Activated CD4-positive, alpha-beta T cell treated with anti-CD3 and anti-CD28 coated beads, Interleukin-2, amount 10 ng/mL, durations not matched to agents 24 days and 14 days (primary cell): ENCODE data around the gene ENO4. TPM values are rescaled to one million over a fixed set of nuclear protein-coding genes. Genes with fewer than 3 reads are reported as not detected.

ENCODE experiments used
- DNase-seq: peaks from one replicate; pipeline ENCODE4 v3.0.0; 2022
- H3K27ac Mint-ChIP-seq: one replicate; pipeline ENCODE4 v1.8.0; 2022; ENCODE audit warnings: mild to moderate bottlenecking, mixed read lengths
- H3K27me3 Mint-ChIP-seq: one replicate; pipeline ENCODE4 v1.8.0; 2022; ENCODE audit warnings: mixed read lengths
- H3K36me3 Mint-ChIP-seq: one replicate; pipeline ENCODE4 v1.8.0; 2022; ENCODE audit warnings: low read depth, mild to moderate bottlenecking, mixed read lengths
- H3K4me1 Mint-ChIP-seq: one replicate; pipeline ENCODE4 v1.8.0; 2021; ENCODE audit warnings: mixed read lengths
- H3K4me3 Mint-ChIP-seq: one replicate; pipeline ENCODE4 v1.8.0; 2022; ENCODE audit warnings: mild to moderate bottlenecking, moderate library complexity, mixed read lengths
- H3K9me3 Mint-ChIP-seq: one replicate; pipeline ENCODE4 v1.8.0; 2021; ENCODE audit warnings: mixed read lengths
- intact Hi-C: fragments of 100-400 bp; cut with micrococcal nuclease; formaldehyde crosslinking; loops from one replicate; pipeline ENCODE4 v1.15.1; 2023
- total RNA-seq: library from RNA; stranded (reverse); gene quantifications from 2 replicates; pipeline ENCODE4 v1.2.3, GENCODE V29; 2022

The ENO4 gene
- total RNA-seq, 1 donor from 2014 or later = not detected

DNA sequence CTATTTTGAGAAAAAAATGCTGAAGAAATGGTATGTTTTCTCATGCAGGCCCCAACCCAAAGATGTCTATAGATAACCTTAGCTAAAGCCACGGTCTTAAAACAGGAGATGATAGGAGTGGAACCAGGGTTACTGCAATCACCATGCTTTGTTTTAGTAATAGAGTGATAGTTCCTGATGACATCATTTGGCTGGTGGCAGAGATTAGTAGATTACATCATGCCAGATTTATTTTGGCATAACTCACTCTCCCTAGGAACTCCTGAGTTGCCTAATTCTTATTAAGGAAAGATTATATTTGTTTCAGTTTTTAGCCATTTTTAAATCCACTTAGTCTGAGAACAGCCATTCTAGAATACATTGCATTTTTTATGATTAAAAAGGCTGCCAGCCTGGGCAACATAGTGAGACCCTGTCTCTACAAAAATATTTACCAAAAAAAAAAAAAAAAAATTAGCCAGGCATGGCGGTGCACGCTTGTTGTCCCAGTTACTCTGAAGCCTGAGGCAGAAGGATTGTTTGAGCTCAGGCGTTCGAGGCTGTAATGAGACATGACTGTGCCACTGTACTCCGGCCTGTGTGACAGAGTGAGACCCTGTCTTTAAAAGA lies 17.8 kb downstream of the ENO4 start:
- Mint-ChIP-seq H3K4me1 (no peaks in the 10 kb centered on the region), H3K9me3 (no peaks in the 10 kb centered on the region), H3K27me3 (no peaks in the 10 kb centered on the region), H3K36me3 (no peaks in the 10 kb centered on the region), H3K27ac (no peak overlapping the region), H3K4me3 (no peak overlapping the region)
- no peak for DNase-seq
- intact Hi-C loops = no loop called here

DNA sequence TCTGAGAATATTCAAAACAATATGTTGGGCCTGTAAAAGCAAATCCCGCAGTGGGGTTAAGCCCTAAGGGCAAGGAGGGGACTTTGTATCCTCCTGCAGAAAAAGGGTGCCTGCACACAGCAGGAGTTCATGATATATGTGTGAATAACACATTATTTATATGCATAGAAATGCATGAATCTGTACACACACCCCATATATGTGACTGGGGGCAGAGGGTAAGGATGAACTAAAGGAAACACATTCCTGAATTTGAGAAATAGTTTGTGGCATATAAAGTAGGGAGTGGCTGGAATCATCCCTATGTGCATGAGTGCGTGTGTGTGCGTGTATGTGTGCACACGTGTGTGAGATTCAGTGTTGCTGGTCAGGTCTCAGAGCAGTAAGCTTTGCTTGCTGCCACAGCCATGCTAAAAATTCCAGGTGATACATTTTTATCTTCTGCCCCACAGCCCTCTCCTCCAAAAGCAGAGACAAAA lies 18.9 kb downstream of the ENO4 start:
- no peaks in the 10 kb centered on the region for H3K36me3 Mint-ChIP-seq
- intact Hi-C loops = no loop called here
- peaks cover 2% of the 10 kb centered on the region for H3K27me3 Mint-ChIP-seq
- no peak for DNase-seq
- no peak overlapping the region for H3K4me3 Mint-ChIP-seq
- no peaks in the 10 kb centered on the region for H3K4me1 Mint-ChIP-seq
- H3K9me3 Mint-ChIP-seq = no peaks in the 10 kb centered on the region
- H3K27ac Mint-ChIP-seq = no peak overlapping the region

DNA sequence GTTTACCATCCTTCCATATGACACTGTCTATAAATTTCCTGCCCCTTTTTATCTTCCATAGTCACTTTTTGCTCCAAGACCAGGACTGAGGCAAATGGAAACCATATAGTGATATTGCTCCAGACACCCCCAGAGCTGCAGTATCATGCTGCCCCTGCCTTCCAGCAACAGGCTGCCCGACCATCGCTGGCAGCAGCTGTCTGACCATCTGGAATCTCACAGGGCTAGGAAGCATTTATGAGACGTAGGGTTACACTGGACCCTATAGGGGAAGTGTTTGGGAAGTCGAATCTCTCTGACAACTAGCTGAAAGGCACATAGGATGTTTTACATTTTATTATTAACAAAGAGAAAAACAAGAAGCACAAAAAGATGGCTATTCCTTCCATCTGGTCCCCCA lies 19.4 kb downstream of the ENO4 start:
- no peaks in the 10 kb centered on the region for H3K4me1 Mint-ChIP-seq
- no peak overlapping the region for H3K4me3 Mint-ChIP-seq
- no peaks in the 10 kb centered on the region for H3K9me3 Mint-ChIP-seq
- intact Hi-C loops = no loop called here
- DNase-seq = no peak
- H3K27ac Mint-ChIP-seq = no peak overlapping the region
- no peaks in the 10 kb centered on the region for H3K36me3 Mint-ChIP-seq
- peaks cover 2% of the 10 kb centered on the region for H3K27me3 Mint-ChIP-seq

- intact Hi-C loops = no loop called here
- no peaks in the 10 kb centered on the region for H3K9me3 Mint-ChIP-seq
- H3K36me3 Mint-ChIP-seq = no peaks in the 10 kb centered on the region
- no peak for DNase-seq
- H3K4me1 Mint-ChIP-seq = no peaks in the 10 kb centered on the region
- H3K27me3 Mint-ChIP-seq = peaks cover 2% of the 10 kb centered on the region
- no peak overlapping the region for H3K27ac Mint-ChIP-seq
- H3K4me3 Mint-ChIP-seq = no peak overlapping the region
Observed at GRCh38 chr10:116870949-116871348, 21.6 kb downstream of the ENO4 start.

DNA sequence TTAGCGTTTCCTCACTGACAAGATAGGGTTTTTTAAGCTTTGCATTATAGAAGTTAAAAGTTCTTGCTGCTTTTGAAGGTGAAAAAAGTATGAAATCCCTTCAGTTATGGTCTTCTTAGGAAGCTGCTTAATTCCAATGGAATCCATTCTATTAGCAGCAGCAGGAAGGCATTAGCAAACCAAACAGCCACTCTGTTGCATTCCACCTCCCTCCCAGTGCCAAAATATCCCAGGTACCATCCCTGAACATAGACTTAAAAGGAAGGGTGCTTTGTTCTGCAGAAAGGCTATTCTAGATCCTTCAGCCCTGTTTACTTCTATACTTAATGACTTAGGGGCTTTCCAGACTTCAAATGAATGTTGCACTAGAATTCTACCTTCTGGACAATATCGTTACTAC lies 23.8 kb downstream of the ENO4 start:
- Mint-ChIP-seq H3K36me3 (no peaks in the 10 kb centered on the region), H3K27ac (no peak overlapping the region), H3K4me3 (no peak overlapping the region), H3K4me1 (no peaks in the 10 kb centered on the region), H3K27me3 (peaks cover 2% of the 10 kb centered on the region), H3K9me3 (no peaks in the 10 kb centered on the region)
- intact Hi-C loops = no loop called here
- no peak for DNase-seq

- Mint-ChIP-seq H3K9me3 (no peaks in the 10 kb centered on the region), H3K36me3 (no peaks in the 10 kb centered on the region), H3K4me3 (no peak overlapping the region), H3K27ac (no peak overlapping the region), H3K27me3 (peaks cover 2% of the 10 kb centered on the region), H3K4me1 (no peaks in the 10 kb centered on the region)
- intact Hi-C loops = no loop called here
- DNase-seq = no peak
Observed at GRCh38 chr10:116875897-116876296, 26.6 kb downstream of the ENO4 start.

DNA sequence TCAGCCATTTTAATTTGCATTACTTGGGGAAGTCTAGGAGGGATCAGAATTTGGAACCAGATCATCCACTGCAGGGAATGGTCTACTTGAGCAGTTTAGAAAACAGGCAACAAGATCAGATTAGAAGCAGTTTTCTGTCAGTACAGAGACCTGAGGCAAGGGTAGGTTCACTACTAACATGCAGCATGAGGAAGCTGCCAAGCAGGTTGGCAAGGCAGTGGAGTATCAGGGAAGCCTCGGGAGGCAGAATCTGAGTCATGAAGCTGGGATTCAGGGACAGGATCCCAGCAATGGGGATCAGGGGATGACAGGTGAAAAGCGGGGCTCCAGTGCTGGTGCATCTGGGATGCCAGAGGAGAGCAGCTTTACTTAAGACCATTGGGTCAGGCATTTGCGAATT lies 28.1 kb downstream of the ENO4 start:
- Mint-ChIP-seq H3K4me1 (no peaks in the 10 kb centered on the region), H3K4me3 (no peak overlapping the region), H3K36me3 (no peaks in the 10 kb centered on the region), H3K27me3 (peaks cover 2% of the 10 kb centered on the region), H3K9me3 (no peaks in the 10 kb centered on the region), H3K27ac (no peak overlapping the region)
- intact Hi-C loops = no loop called here
- DNase-seq = no peak

GRCh38 chr10:116878123-116878522 lies 28.8 kb downstream of the ENO4 start:
- Mint-ChIP-seq H3K27me3 (no peaks in the 10 kb centered on the region), H3K27ac (no peak overlapping the region), H3K4me1 (no peaks in the 10 kb centered on the region), H3K9me3 (no peaks in the 10 kb centered on the region), H3K4me3 (no peak overlapping the region), H3K36me3 (no peaks in the 10 kb centered on the region)
- DNase-seq = no peak
- intact Hi-C loops = no loop called here

DNA sequence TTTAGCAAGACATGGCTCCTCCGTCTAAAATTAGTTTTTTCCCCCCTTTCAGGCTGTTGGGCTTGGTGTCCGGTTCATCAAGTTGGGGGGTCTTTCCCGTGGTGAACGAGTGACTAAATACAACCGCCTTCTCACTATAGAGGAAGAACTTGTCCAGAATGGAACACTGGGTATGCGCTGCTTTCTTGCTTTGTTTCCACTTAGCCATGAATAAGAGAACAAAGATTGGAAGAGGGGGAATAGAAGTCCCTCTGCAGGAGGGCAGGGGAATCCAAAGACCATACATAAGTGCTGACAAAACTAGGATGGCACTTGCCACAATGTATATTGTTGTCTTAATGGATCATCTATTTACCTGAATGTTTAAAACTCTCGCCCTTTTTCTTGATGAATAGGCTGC lies 30.5 kb downstream of the ENO4 start:
- intact Hi-C loops = no loop called here
- DNase-seq = no peak
- no peak overlapping the region for H3K27ac Mint-ChIP-seq
- H3K4me3 Mint-ChIP-seq = no peak overlapping the region
- no peaks in the 10 kb centered on the region for H3K4me1 Mint-ChIP-seq
- no peaks in the 10 kb centered on the region for H3K36me3 Mint-ChIP-seq
- peaks cover 2% of the 10 kb centered on the region for H3K27me3 Mint-ChIP-seq
- H3K9me3 Mint-ChIP-seq = no peaks in the 10 kb centered on the region

- Mint-ChIP-seq H3K27ac (no peak overlapping the region), H3K4me3 (no peak overlapping the region)
- intact Hi-C loops = no loop called here
Observed at GRCh38 chr10:116880716-116881482, 31.6 kb downstream of the ENO4 start.

GRCh38 chr10:116882639-116883038 lies 33.3 kb downstream of the ENO4 start:
- DNase-seq = no peak
- H3K36me3 Mint-ChIP-seq = no peaks in the 10 kb centered on the region
- H3K27me3 Mint-ChIP-seq = peaks cover 2% of the 10 kb centered on the region
- H3K9me3 Mint-ChIP-seq = no peaks in the 10 kb centered on the region
- intact Hi-C loops = no loop called here
- H3K4me3 Mint-ChIP-seq = no peak overlapping the region
- no peak overlapping the region for H3K27ac Mint-ChIP-seq
- no peaks in the 10 kb centered on the region for H3K4me1 Mint-ChIP-seq

More at GRCh38 chr10:116880716-116881482, 31.6 kb downstream of the ENO4 start:
- no peak for DNase-seq
- Mint-ChIP-seq H3K4me1 (no peaks in the 10 kb centered on the region), H3K9me3 (no peaks in the 10 kb centered on the region), H3K36me3 (no peaks in the 10 kb centered on the region), H3K27me3 (peaks cover 2% of the 10 kb centered on the region)

DNA sequence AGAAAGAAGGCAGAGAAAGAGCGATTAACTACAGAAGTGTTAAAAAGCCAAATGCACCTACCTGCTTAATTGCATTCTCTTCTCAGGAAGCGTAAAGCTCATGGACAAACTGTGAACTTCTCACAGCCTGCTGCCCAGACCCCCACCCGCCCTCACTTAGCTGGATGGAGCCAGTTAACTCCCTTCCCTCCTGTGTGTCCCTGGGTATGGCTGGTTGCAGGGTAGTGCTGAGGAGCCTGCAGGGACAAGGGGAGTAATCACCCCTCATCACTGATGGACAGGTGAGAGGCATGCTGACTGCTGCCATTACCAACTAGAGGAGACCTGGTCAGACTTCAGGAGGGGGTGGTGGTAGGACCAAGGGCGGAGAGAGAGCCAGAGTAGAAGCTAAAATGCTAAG lies 37.5 kb downstream of the ENO4 start:
- no peaks in the 10 kb centered on the region for H3K9me3 Mint-ChIP-seq
- no peak overlapping the region for H3K4me3 Mint-ChIP-seq
- DNase-seq = no peak
- H3K36me3 Mint-ChIP-seq = no peaks in the 10 kb centered on the region
- intact Hi-C loops = no loop called here
- H3K27me3 Mint-ChIP-seq = peaks cover 8% of the 10 kb centered on the region
- no peak overlapping the region for H3K27ac Mint-ChIP-seq
- H3K4me1 Mint-ChIP-seq = no peaks in the 10 kb centered on the region

DNA sequence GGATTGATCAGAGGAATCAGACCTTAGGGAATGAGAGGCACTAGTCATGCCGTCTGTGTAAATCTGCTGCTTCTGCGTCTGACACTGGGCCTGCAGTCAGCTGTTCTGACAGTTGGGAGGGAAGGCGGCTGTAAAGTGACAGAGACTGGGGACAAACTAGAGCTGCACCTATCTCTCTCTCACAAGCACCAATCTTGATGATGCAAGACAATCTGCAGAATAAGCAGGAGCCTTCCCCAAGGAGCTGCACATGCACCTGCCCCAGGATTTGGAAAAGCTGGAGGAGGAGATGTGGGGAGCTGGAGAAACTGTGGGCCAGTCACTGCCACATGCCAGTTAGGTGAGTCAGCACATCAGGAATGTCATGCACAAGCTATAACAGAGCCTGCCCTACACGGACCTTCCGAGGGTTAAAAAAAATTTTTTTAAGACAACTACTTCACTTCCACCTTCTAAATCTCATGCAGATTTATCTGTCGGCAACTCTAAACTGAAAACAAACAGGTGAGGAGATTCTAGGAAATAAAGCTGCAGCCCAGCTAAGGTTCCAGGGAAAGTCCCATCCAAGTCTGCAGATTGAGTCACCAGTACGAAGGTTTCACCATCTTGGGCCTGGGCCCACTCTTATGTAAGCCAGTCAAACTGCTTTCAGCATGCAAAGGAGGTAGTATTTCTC lies 39.2 kb downstream of the ENO4 start:
- no peak for DNase-seq
- peaks cover 17% of the 10 kb centered on the region for H3K27me3 Mint-ChIP-seq
- no peaks in the 10 kb centered on the region for H3K36me3 Mint-ChIP-seq
- intact Hi-C loops = no loop called here
- no peaks in the 10 kb centered on the region for H3K9me3 Mint-ChIP-seq
- no peak overlapping the region for H3K4me3 Mint-ChIP-seq
- no peaks in the 10 kb centered on the region for H3K4me1 Mint-ChIP-seq
- H3K27ac Mint-ChIP-seq = no peak overlapping the region

GRCh38 chr10:116889066-116889465 lies 39.8 kb downstream of the ENO4 start:
- no peak for DNase-seq
- intact Hi-C loops = no loop called here
- H3K4me3 Mint-ChIP-seq = no peak overlapping the region
- no peaks in the 10 kb centered on the region for H3K36me3 Mint-ChIP-seq
- H3K4me1 Mint-ChIP-seq = no peaks in the 10 kb centered on the region
- no peaks in the 10 kb centered on the region for H3K9me3 Mint-ChIP-seq
- H3K27ac Mint-ChIP-seq = no peak overlapping the region
- H3K27me3 Mint-ChIP-seq = peaks cover 18% of the 10 kb centered on the region
